GM03348 (cell line): ENCODE measurements around the gene KIF21A.

ENCODE experiments used
- DNase-seq: peaks from one replicate; pipeline ENCODE4 v3.0.0; 2012; ENCODE audit warnings: low spot score

The KIF21A gene

GRCh38 chr12:39275846-39276245 is 167.1 kb downstream of the KIF21A start:
- DNase-seq, result no peak

GRCh38 chr12:39272871-39273655 is 169.9 kb downstream of the KIF21A start:
- DNase-seq, result peak; percentile 34

- DNase-seq, result no peak
These were observed 173.4 kb downstream of the KIF21A start for GRCh38 chr12:39269492-39269891.

- DNase-seq, result no peak
These were observed 175.0 kb downstream of the KIF21A start for GRCh38 chr12:39267886-39268285.

- DNase-seq, result no peak
These were observed 190.3 kb downstream of the KIF21A start for GRCh38 chr12:39252628-39253027.
